GM21717 (cell line): ENCODE results near the gene SYN1.

Experiments used
- ATAC-seq: cut with Tn5 transposase; IDR thresholded peaks from one replicate; pipeline ENCODE4 v1.9.1; 2021; ENCODE audit warnings: mild to moderate bottlenecking, moderate library complexity; ENCODE audit not compliant: unreplicated experiment

Gene SYN1

DNA sequence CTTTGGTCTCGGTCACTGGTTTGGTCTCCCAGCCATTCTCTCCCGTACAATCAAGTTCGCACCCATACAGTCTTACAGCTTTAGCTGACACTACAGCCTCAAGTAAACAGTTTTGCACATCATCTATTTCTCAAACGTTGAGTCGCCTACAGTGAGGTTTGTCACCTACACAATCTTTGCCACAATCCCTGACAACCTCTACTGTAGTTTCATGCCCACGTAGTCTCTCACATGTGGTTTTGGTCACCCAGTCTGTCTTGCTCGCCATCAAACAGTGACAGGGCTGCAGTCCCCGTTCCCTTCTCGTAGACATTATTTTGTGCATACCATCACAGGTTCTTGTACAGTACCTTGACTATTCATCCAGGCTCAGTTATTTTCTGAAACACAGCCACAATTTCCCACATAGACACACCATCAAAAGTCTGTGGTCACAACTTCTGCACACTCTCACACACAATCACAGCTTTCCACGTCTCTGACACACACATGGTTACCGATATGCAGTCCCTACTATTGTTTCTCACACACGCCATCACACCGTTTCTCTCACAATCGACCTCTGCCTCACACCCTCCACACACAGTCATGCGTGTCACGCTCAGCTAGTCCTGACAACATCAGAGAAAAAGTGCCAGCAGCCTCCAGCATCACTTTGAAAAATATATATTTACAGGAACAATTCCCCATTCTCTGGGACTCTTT lies 15.4 kb upstream of the SYN1 start:
- no peak for ATAC-seq

DNA sequence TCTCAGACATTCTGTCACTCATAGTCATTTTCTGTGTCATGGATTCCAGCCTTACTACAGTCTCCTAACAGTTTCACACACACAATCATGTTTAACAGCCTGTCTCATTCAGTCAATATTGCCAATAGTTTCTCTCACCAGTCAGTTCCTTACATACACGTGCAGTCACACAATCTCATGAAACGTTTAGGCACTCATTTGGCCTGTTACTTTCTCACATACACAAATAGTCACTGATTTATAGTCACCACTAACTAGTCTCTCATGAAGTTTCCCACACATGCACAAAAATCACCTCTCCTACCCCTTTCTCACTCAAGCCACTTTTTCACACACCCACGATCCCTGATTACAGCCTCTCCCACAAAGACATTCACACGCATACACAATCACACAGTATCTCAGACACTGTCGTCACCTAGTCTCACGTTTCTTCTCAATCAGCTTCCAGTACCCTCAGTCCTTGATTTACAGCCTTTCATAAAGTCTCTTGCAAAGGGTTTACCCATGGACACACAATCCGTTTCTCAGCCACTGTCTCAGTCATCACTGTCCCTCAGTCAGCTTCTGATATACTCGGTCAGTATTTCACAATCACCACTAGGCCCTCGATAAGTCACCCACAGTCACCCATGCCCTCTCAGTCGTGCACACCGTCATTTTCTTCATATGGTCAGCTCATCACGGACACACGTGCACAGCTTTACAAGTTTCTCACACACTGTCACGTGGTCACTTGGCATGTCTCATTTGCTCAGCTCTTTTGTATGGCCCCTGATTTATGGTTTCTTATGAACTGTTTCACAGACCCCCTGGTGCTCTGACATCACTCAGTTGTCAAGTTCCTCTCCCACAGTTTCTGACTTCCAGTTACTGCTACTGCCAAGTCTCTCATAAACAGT lies 14.3 kb upstream of the SYN1 start:
- ATAC-seq = no peak

DNA sequence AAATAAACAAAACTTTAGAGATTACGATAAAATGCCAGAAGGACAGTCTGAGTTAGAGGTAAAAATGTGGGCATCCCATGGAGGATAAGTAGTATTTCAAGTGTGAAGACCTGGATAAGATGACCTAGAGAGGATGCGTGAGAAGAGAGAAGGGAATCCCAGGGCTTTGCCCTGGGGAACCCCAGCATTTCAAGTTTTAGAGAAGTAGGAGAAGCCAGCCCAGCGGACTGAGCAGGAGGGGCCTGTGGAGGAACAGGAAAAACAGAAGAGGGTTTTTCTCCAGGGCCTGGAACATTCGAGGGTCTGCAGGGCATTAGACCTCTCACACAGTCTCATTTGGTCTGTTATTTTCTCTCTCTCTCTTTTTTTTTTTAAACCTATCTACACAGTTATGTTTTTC lies 13.0 kb upstream of the SYN1 start:
- no peak for ATAC-seq

DNA sequence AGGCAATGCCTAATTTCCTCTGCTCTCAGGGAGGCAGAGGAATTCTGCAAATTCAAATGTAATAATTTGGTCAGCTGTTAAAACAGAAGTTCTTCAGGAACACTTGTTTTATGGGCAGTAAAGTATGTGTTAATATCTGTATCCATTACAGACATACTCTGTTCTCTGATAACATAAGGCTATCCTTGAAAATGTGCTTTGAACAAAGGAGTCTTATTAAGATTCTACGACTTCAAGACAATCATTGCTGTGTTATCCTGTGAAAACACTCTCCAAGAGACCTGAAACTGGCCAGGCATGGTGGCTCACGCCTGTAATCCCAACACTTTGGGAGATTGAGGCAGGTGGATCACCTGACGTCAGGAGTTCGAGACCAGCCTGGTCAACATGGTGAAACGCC lies 12.0 kb upstream of the SYN1 start:
- no peak for ATAC-seq

- no peak for ATAC-seq
Measured at GRCh38 chrX:47629419-47630200, 10.0 kb upstream of the SYN1 start, which contains the start of gene CFP. Gene CFP (minus strand): TSS chrX:47629930. CDS start chrX:47629844, 86 bp downstream.

GRCh38 chrX:47628982-47629381 lies 9.3 kb upstream of the SYN1 start:
- ATAC-seq = no peak

DNA sequence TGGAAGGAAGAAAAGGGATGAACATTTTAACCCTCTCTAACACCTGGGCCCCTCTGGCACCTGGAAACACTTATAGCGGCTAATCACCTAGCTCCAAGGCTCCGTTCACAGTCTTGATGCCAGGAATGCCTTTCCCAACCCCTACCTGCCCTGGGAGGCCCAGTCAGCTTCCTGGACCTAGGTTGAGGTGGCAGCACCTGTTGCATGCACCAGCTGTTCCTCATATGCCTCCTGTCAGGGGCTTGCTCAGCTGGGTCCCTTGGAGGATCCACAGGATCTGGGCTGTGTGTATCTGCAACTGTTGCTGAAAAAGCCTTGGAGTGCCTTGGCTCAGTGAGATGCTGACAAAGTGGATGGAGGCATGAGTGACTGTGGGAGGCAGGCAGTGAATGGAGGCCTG lies 5.7 kb upstream of the SYN1 start:
- ATAC-seq = no peak

- ATAC-seq = no peak
Measured at GRCh38 chrX:47623540-47624027, 3.9 kb upstream of the SYN1 start.

GRCh38 chrX:47621851-47622250 lies 2.2 kb upstream of the SYN1 start:
- no peak for ATAC-seq

- no peak for ATAC-seq
Measured at GRCh38 chrX:47620303-47620685, 637 bp upstream of the SYN1 start.

DNA sequence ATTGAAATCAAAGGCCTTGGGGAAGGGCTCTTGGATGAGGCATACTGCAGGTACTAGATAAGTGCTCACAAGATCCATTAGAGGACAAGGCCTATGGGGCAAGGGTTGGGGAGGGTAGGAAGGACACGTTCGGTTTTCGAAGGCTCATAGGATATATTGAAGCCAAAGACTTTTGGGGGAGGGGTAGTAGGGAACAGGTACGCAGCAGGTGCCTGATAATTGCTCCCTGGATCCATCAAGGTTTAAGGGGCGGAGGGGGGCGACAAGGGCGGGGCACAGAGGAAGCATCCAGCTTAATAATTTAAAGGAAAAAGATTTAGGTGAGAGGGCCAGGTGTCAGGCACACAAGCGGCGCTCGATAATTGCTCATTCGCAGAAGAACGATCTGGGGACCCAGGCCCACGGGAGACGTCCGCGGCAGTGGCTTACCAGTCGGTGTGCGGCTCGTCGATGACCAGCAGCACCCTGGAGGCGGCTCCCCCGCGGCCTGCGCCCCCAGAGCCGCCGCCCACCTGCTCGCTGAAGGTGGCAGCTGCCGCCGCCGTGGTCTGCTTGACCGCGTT lies 653 bp downstream of the SYN1 start:
- ATAC-seq = no peak

DNA sequence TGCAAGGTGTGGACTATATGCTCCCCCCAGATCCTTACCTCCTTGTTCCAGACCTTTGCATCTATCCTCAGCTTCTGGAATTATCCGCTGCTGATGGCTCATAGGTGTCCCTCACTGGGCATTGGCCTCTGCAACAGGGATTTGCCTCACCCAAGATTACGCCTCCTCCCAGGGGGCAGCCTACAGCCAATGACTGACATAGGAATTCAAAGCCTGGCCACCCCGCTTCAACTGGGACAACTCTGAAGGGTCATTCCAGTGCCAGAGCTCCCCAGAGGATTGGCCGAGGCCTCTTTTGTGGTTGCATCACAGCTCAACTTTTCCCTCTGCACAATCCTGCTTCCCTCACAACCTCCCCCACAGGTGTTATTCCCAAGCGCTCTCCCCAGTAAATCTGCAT lies 5.0 kb downstream of the SYN1 start:
- ATAC-seq = no peak

- no peak for ATAC-seq
Measured at GRCh38 chrX:47613082-47613481, 6.6 kb downstream of the SYN1 start.

DNA sequence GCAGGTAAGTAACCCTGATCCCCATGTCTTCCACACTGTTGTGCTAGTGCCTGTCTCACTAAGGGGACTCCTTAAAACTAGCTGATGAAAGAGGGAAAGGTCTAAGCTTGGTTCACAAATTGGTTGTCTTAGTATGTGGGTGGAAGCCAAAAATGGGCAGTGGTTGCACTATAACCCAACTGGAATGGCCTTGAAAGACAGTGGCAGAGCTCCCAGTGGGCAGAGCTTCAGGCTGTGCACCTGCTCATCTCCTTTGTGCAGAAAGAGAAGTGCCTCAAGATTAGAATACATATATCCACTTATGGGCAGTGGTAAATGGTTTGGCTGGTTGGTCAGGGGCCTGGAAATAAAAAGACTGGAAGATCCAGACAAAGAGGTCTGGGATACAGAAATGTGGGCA lies 7.2 kb downstream of the SYN1 start:
- no peak for ATAC-seq

DNA sequence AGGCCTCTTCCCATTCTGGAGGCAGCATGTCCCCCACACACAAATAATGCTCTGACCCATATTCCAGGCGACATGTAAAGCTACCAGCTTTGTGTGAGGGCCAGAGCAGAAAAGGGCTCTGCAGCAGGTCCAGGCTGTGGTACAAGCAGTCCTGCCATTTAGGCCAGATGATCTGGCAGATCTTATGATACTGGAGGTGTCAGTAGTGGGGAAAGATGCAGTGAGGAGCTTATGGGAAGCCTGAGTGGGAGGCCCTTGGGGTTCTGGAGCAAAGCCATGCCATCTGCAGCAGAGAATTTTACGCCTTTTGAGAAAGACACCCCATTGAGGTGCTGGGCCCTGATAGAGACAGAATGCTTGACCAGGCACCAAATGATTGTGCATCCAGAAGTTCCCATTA lies 7.7 kb downstream of the SYN1 start:
- no peak for ATAC-seq

DNA sequence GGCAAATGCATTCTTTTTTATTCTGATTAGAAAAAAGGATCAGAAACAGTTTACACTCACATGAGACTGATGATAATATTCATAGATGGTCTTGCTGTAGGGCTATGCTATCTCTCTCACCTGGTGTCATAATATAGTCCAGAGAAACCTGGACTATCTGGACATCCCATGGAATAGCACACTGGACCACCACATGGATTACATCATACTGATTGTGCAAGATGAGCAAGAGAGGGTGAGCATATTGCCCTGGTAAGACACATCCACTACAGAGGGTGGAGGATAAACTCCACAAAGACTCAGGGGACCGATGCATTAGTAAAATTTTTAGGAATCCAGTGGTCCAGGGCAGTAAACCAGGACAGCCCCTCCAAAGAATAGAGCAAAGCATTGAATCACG lies 8.2 kb downstream of the SYN1 start:
- ATAC-seq = no peak

DNA sequence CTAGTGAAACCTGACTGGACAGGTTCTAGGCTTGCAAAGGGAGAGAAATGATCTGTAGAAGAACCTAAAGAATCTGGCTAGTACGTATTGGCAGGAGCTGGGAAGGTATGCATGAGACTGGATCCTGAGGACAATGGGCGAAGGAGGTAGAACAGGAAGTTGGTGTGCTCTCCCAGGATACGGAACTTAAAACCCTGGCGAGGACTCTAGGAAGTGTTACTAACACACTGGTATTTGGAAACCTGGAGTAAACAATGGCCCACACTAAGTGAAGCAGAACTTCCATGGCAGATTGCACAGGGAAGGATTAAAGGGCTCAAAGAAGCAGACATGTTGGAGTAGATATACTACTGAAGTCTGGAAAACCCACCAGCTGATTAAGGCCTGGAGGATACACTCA lies 9.1 kb downstream of the SYN1 start:
- no peak for ATAC-seq

DNA sequence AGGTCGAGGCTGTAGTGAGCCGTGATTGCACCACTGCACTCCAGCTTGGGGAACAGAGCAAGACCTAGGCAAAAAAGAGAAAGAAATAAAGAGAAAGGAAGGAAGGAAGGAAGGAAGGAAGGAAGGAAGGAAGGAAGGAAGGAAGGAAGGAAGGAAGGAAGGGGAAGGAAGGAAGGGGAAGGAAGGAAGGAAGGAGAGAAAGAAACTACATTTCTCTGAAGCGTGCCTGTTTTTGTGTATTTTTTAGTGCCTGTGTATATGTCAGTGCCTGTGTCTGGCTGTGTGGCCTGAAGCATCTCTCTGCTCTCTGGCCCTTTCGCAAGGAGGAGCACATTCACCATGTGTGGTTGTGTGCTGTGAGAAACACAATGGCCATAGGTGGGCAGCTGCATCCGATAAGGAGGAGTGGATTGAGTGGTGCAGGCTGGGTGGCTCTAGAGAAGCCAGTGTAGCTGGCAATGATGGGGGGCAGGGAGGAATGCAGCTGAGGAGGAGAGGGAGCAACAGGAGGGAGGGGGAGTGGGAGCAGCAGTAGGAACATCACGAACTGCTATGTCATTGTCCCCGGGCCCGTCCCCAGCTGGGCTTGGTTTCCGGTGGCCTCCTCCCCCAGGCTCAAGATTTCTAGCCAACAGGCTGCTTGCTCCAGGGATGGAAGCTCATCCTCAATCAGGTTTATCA lies 11.4 kb downstream of the SYN1 start:
- ATAC-seq = no peak

- ATAC-seq = no peak
Measured at GRCh38 chrX:47607091-47607490, 12.6 kb downstream of the SYN1 start.

- ATAC-seq = no peak
Measured at GRCh38 chrX:47605024-47605423, 14.6 kb downstream of the SYN1 start.
